K562 (cell line): ENCODE results near the gene CHGA. TPM values are rescaled to one million over a fixed set of nuclear protein-coding genes. Genes with fewer than 3 reads are reported as not detected.

Source experiments
- ATAC-seq: fragments of 200-7000 bp; cut with Tn5 transposase; 3 replicates; pipeline ENCODE4 v1.9.1; 2020; ENCODE audit warnings: moderate library complexity
- BruUV-seq: library from RNA; stranded (reverse); fragments of 400-500 nt; replicated peaks from 2 replicates; lab custom pipeline; 2021; lab: Mats Ljungman, UMichigan
- CTCF ChIA-PET: fragments of 300-600 bp; formaldehyde crosslinking; extraction: SDS; loops from one replicate; lab custom pipeline; 2021; ENCODE audit warnings: low intra/inter-chr PET ratio; lab: Yijun Ruan, JAX
- POLR2A ChIA-PET: fragments of 300-600, 350-650 bp; sonication (Branson Sonifier 250); formaldehyde crosslinking; extraction: SDS; loops from one replicate; lab custom pipeline; 2021; ENCODE audit warnings: antibody characterized with exemption, inconsistent platforms; lab: Yijun Ruan, JAX
- DNase-seq, 4 experiments: peaks; one replicate each; pipeline versions ENCODE4 v3.0.0 to v3.0.0-alpha.2; 2011 to 2018; ENCODE audit warnings: low spot score in 3 of 4, mixed read lengths in 3 of 4; ENCODE audit errors: extremely low read depth in 1 of 4
- FAIRE-seq: peaks from 2 replicates; lab custom pipeline; 2011; peaks lifted over from hg19 to GRCh38; lab: Jason Lieb, UNC
- H2AFZ ChIP-seq: 2 replicates; pipeline ENCODE4 v1.6.0; 2011; ENCODE audit warnings: low read depth, low read length, control low read depth, inconsistent platforms
- H3K27ac ChIP-seq: fragments of 200-600 bp; 3 replicates; pipeline ENCODE4 v1.8.0; 2011; ENCODE audit warnings: low read depth, mild to moderate bottlenecking, control low read depth, inconsistent platforms, low read length, moderate library complexity, mixed read lengths; ENCODE audit errors: extremely low read depth
- H3K27me3 ChIP-seq, 2 experiments: fragments of 300-600 bp in 1 of 2; 2 replicates in 1 of 2; 3 replicates in 1 of 2; pipeline versions ENCODE4 v1.6.0 to v1.8.0; 2011; ENCODE audit warnings: inconsistent platforms in 2 of 2, low read length in 2 of 2, mild to moderate bottlenecking in 1 of 2, mixed read lengths in 1 of 2, moderate library complexity in 1 of 2; ENCODE audit not compliant: control insufficient read depth in 2 of 2, insufficient read depth in 2 of 2
- H3K36me3 ChIP-seq: fragments of 300-600 bp; 3 replicates; pipeline ENCODE4 v1.8.0; 2011; ENCODE audit warnings: mild to moderate bottlenecking, low read length, inconsistent platforms; ENCODE audit not compliant: control insufficient read depth, insufficient read depth
- H3K4me1 ChIP-seq, 2 experiments: fragments of 200-600 bp in 1 of 2; replicated peaks in 1 of 2; 2 replicates in 1 of 2; 3 replicates in 1 of 2; pipeline versions ENCODE4 v1.5.1 to v1.8.0; 2011; ENCODE audit warnings: inconsistent platforms in 2 of 2, low read length in 2 of 2, mild to moderate bottlenecking in 1 of 2, mixed read lengths in 1 of 2, moderate library complexity in 1 of 2; ENCODE audit not compliant: control insufficient read depth in 2 of 2, insufficient read depth in 2 of 2
- H3K4me2 ChIP-seq: 2 replicates; pipeline ENCODE4 v1.6.1; 2011; ENCODE audit warnings: low read length, control low read depth, inconsistent platforms, mixed read lengths; ENCODE audit not compliant: insufficient read depth
- H3K4me3 ChIP-seq: fragments of 200-600 bp; sonication (generic), shearing (Covaris generic); 2 replicates; pipeline ENCODE4 v1.5.1; 2016; ENCODE audit warnings: control low read depth, inconsistent platforms
- H3K79me2 ChIP-seq: fragments of 200-600 bp; 3 replicates; pipeline ENCODE4 v1.8.0; 2011; ENCODE audit warnings: low read length, inconsistent platforms; ENCODE audit not compliant: control insufficient read depth, insufficient read depth
- H3K9ac ChIP-seq, 2 experiments: 2 replicates each; pipeline versions ENCODE4 v1.6.0 to v1.6.1; 2011; ENCODE audit warnings: low read depth in 2 of 2, low read length in 2 of 2, control low read depth in 1 of 2, inconsistent platforms in 1 of 2, mild to moderate bottlenecking in 1 of 2, mixed read lengths in 1 of 2; ENCODE audit not compliant: insufficient read depth in 1 of 2
- H3K9me1 ChIP-seq: one replicate; pipeline ENCODE4 v1.6.0; 2011; ENCODE audit warnings: inconsistent platforms, mild to moderate bottlenecking, low read length, moderate library complexity; ENCODE audit not compliant: control insufficient read depth, insufficient read depth
- H3K9me3 ChIP-seq: replicated peaks from 2 replicates; pipeline ENCODE4 v1.5.1; 2011; ENCODE audit warnings: low read depth, low read length, inconsistent platforms; ENCODE audit not compliant: control insufficient read depth, insufficient read depth
- H4K20me1 ChIP-seq: replicated peaks from 2 replicates; pipeline ENCODE4 v1.6.1; 2011; ENCODE audit warnings: low read length, inconsistent platforms, mixed read lengths; ENCODE audit not compliant: control insufficient read depth, insufficient read depth
- ATF1 ChIP-seq, 2 experiments: fragments of 450-650 bp in 1 of 2; IDR thresholded peaks; 2 replicates each; pipeline ENCODE4 v1.6.1; 2016; ENCODE audit warnings: missing compliant biosample characterization in 1 of 2, missing genetic modification characterization in 1 of 2
- ERF ChIP-seq: fragments of 450-650 bp; formaldehyde crosslinking; IDR thresholded peaks from 2 replicates; pipeline ENCODE4 v1.4.0; 2020; ENCODE audit warnings: mild to moderate bottlenecking, mixed read lengths
- STAG1 ChIP-seq: sonication (generic); formaldehyde crosslinking; IDR thresholded peaks from 2 replicates; pipeline ENCODE4 v1.5.0; 2020; ENCODE audit warnings: missing genetic modification reagents, borderline replicate concordance
- ZNF217 ChIP-seq: sonication (generic); formaldehyde crosslinking; IDR thresholded peaks from 2 replicates; pipeline ENCODE4 v1.8.0; 2022; ENCODE audit warnings: mild to moderate bottlenecking, missing genetic modification reagents
- WGBS: fragments of 100-300 bp; shearing (Covaris generic); methylation state at CpG from one replicate; pipeline ENCODE4 v1.1.6; 2016; ENCODE audit warnings: low coverage, mixed read lengths; ENCODE audit not compliant: insufficient coverage; ENCODE audit errors: missing lambda C conversion rate; 5-methylcytosine and 5-hydroxymethylcytosine counted together
- in situ Hi-C: fragments of 300-500 bp; cut with MboI; formaldehyde crosslinking; loops from 4 replicates; pipeline ENCODE4 v1.15.0; 2018; ENCODE audit warnings: inconsistent platforms, mixed read lengths
- intact Hi-C: fragments of 100-400 bp; cut with micrococcal nuclease; formaldehyde crosslinking; loops from 2 replicates; pipeline ENCODE4 v1.14.2; 2022
- polyA plus RNA-seq, 8 experiments: library from polyadenylated mRNA; depleted of rRNA in 4 of 8; stranded (reverse) in 5 of 8; unstranded in 3 of 8; fragments of >200 nt; fragmentation: Nextera tagmentation in 2 of 8; fragmentation: Illumina TruSeq in 1 of 8; extraction: Ambion mirVana in 2 of 8; extraction: Trizol in 1 of 8; gene quantifications; 2 replicates each; pipeline versions ENCODE4 v1.2.1 to v1.2.3, GENCODE V29; 2011 to 2014; ENCODE audit warnings: inconsistent platforms in 1 of 8, missing spikeins in 1 of 8
- total RNA-seq, 7 experiments: library from RNA; depleted of rRNA in 6 of 7; stranded (reverse); fragments of >200 nt in 6 of 7; fragmentation: Illumina TruSeq in 2 of 7; extraction: Trizol in 2 of 7; gene quantifications; 2 replicates each; pipeline versions ENCODE4 v1.2.1 to v1.2.3, GENCODE V29; 2011 to 2021; ENCODE audit warnings: low replicate concordance in 1 of 7
- TF ChIP-seq, protein P1 (sequence below): fragments of 250-450 bp; sonication (Bioruptor Pico); IDR thresholded peaks from 2 replicates; pipeline ENCODE4 v1.5.1; 2021; ENCODE audit warnings: mild to moderate bottlenecking
- TF ChIP-seq, protein P2 (sequence below): sonication (generic); formaldehyde crosslinking; IDR thresholded peaks from 2 replicates; pipeline ENCODE4 v1.8.1; 2023; ENCODE audit warnings: mild to moderate bottlenecking, missing genetic modification reagents

The CHGA gene
- total and polyA plus RNA-seq, 9 of the 15 experiments (the other 6 are each of a cell fraction or from before 2014, with no cell fraction given), result not detected

DNA sequence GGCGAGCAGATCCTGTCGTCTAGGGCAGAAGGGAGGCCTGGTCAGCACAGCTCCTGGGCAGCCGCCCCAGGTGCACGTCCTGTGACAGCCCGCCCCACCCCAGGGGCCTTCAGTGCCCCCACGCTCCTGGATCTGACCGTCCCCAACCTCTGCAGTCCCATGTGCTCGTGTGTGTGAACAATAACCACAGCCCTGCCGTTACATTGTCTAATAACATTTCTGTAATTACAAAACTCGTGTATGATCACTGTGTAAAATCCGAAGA, 39.8 kb downstream of the CHGA start:
- in situ Hi-C loops, result no loop called here
- ChIA-PET POLR2A (no interaction called here), CTCF (no interaction called here)
- DNase-seq (no peak), ATAC-seq (no peak), FAIRE-seq (no peak)
- TF ChIP-seq STAG1 (CRISPR knock-in tag) (no peak), ATF1 (CRISPR knock-in tag; IDR thresholded peaks at IDR 0.05) (no peak), ATF1 (tag; IDR thresholded peaks at IDR 0.05) (no peak), ZNF217 (CRISPR knock-in tag) (no peak), ERF (no peak)
- TF ChIP-seq, protein P1, sequence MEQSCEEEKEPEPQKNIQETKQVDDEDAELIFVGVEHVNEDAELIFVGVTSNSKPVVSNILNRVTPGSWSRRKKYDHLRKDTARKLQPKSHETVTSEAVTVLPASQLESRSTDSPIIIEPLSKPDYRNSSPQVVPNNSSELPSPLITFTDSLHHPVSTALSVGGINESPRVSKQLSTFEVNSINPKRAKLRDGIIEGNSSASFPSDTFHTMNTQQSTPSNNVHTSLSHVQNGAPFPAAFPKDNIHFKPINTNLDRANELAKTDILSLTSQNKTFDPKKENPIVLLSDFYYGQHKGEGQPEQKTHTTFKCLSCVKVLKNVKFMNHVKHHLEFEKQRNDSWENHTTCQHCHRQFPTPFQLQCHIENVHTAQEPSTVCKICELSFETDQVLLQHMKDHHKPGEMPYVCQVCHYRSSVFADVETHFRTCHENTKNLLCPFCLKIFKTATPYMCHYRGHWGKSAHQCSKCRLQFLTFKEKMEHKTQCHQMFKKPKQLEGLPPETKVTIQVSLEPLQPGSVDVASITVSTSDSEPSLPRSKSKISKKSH (CRISPR knock-in tag), result no peak
- TF ChIP-seq, protein P2, sequence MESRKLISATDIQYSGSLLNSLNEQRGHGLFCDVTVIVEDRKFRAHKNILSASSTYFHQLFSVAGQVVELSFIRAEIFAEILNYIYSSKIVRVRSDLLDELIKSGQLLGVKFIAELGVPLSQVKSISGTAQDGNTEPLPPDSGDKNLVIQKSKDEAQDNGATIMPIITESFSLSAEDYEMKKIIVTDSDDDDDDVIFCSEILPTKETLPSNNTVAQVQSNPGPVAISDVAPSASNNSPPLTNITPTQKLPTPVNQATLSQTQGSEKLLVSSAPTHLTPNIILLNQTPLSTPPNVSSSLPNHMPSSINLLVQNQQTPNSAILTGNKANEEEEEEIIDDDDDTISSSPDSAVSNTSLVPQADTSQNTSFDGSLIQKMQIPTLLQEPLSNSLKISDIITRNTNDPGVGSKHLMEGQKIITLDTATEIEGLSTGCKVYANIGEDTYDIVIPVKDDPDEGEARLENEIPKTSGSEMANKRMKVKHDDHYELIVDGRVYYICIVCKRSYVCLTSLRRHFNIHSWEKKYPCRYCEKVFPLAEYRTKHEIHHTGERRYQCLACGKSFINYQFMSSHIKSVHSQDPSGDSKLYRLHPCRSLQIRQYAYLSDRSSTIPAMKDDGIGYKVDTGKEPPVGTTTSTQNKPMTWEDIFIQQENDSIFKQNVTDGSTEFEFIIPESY (CRISPR knock-in tag), result no peak
- peaks cover 9% of the 10 kb centered on the region; the same call in 1 of the 3 replicates for H3K36me3 ChIP-seq
- no peaks in the 10 kb centered on the region for H4K20me1 ChIP-seq
- H3K4me2 ChIP-seq, result no peak overlapping the region
- 78% methylated on average over 9 of the region's 11 CpGs for WGBS
- BruUV-seq, result no TSS peak
- no peak overlapping the region for H3K27ac ChIP-seq
- H2AFZ ChIP-seq, result no peak overlapping the region
- no peak overlapping the region for H3K9ac ChIP-seq
- no peaks in the 10 kb centered on the region for H3K27me3 ChIP-seq
- intact Hi-C loops, result no loop called here
- no peaks in the 10 kb centered on the region; a peak in 1 of 5 replicates for H3K4me1 ChIP-seq
- peaks cover 4% of the 10 kb centered on the region; the same call in 1 of the 3 replicates for H3K79me2 ChIP-seq
- no peaks in the 10 kb centered on the region for H3K9me3 ChIP-seq
- no peaks in the 10 kb centered on the region for H3K9me1 ChIP-seq
- H3K4me3 ChIP-seq, result no peak overlapping the region
